GM12878 (cell line): Measurements from ENCODE around the gene ARHGAP26. TPM values are rescaled to one million over a fixed set of nuclear protein-coding genes. Genes with fewer than 3 reads are reported as not detected.
A peak's percentile ranks its signal among the peaks of the same experiment; 100 is the strongest.

Experiments used
- CREB1 ChIP-seq: IDR thresholded peaks from 2 replicates; pipeline ENCODE4 v1.6.1; 2012; ENCODE audit warnings: low read depth, mild to moderate bottlenecking, inconsistent platforms
- E2F4 ChIP-seq: IDR thresholded peaks from 2 replicates; pipeline ENCODE4 v1.6.1; 2012; ENCODE audit warnings: low read depth, low read length, improper control_type of control experiment
- HCFC1 ChIP-seq: fragments of 150-350 bp; IDR thresholded peaks from 2 replicates; pipeline ENCODE4 v1.6.1; 2014; ENCODE audit warnings: low read length
- IKZF1 ChIP-seq: fragments of 450-650 bp; conservative IDR thresholded peaks from 2 replicates; pipeline ENCODE4 v1.6.1; 2017; ENCODE audit warnings: antibody characterized with exemption, mild to moderate bottlenecking
- IRF3 ChIP-seq: fragments of 450-650 bp; IDR thresholded peaks from 2 replicates; pipeline ENCODE4 v1.6.1; 2014; ENCODE audit warnings: mild to moderate bottlenecking
- JUNB ChIP-seq: IDR thresholded peaks from 2 replicates; pipeline ENCODE4 v1.6.1; 2016; ENCODE audit warnings: antibody characterized with exemption, mild to moderate bottlenecking
- KAT2A ChIP-seq: conservative IDR thresholded peaks from 2 replicates; pipeline ENCODE4 v1.6.1; 2011; ENCODE audit warnings: low read depth, low read length; ENCODE audit not compliant: control insufficient read depth
- KLF5 ChIP-seq: fragments of 450-650 bp; IDR thresholded peaks from 2 replicates; pipeline ENCODE4 v1.6.1; 2014; ENCODE audit warnings: mild to moderate bottlenecking; ENCODE audit not compliant: partially characterized antibody
- LARP7 ChIP-seq: fragments of 450-650 bp; IDR thresholded peaks from 2 replicates; pipeline ENCODE4 v1.6.1; 2017; ENCODE audit warnings: mild to moderate bottlenecking
- MEF2A ChIP-seq: IDR thresholded peaks from 2 replicates; pipeline ENCODE4 v1.6.1; 2011; ENCODE audit warnings: low read depth, mild to moderate bottlenecking, low read length, moderate library complexity; ENCODE audit not compliant: insufficient read depth
- MTA3 ChIP-seq: IDR thresholded peaks from 2 replicates; pipeline ENCODE4 v1.6.1; 2012; ENCODE audit warnings: low read length, inconsistent platforms, borderline replicate concordance
- MXI1 ChIP-seq: fragments of 150-350 bp; IDR thresholded peaks from 2 replicates; pipeline ENCODE4 v1.6.1; 2011; ENCODE audit warnings: low read depth, mild to moderate bottlenecking, inconsistent platforms, low read length, improper control_type of control experiment
- NFIC ChIP-seq: IDR thresholded peaks from 2 replicates; pipeline ENCODE4 v1.6.1; 2012; ENCODE audit warnings: low read depth, mild to moderate bottlenecking, inconsistent platforms, low read length, moderate library complexity
- NR2C2 ChIP-seq: IDR thresholded peaks from 2 replicates; pipeline ENCODE4 v1.6.1; 2011; ENCODE audit warnings: borderline replicate concordance, low read depth; ENCODE audit not compliant: control insufficient read depth, insufficient read length
- RELB ChIP-seq: fragments of 450-650 bp; IDR thresholded peaks from 2 replicates; pipeline ENCODE4 v1.6.1; 2017; ENCODE audit warnings: low read depth, mild to moderate bottlenecking, moderate library complexity
- SUZ12 ChIP-seq: fragments of 200-600 bp; sonication (generic); IDR thresholded peaks from one replicate; pipeline ENCODE4 v1.6.1; 2018; ENCODE audit warnings: antibody characterized with exemption, mild to moderate bottlenecking; ENCODE audit not compliant: unreplicated experiment
- ZNF592 ChIP-seq: fragments of 450-650 bp; IDR thresholded peaks from 2 replicates; pipeline ENCODE4 v1.6.1; 2017; ENCODE audit warnings: mild to moderate bottlenecking, moderate library complexity
- ZZZ3 ChIP-seq: IDR thresholded peaks from 2 replicates; pipeline ENCODE4 v1.6.1; 2011; ENCODE audit warnings: low read depth; ENCODE audit not compliant: control insufficient read depth, insufficient read length
- polyA plus RNA-seq, 11 experiments: library from polyadenylated mRNA; depleted of rRNA in 4 of 11; unstranded in 6 of 11; stranded (reverse) in 5 of 11; fragments of >200 nt; fragmentation: Nextera tagmentation in 4 of 11; fragmentation: Illumina TruSeq in 1 of 11; extraction: Ambion mirVana in 4 of 11; extraction: Trizol in 1 of 11; gene quantifications; 1 replicate in 1 of 11; 2 replicates in 10 of 11; pipeline versions ENCODE4 v1.2.1 to v1.2.3, GENCODE V29; 2011 to 2016; ENCODE audit warnings: inconsistent platforms in 2 of 11, missing spikeins in 2 of 11, low read depth in 1 of 11
- total RNA-seq, 4 experiments: library from RNA; depleted of rRNA in 3 of 4; stranded (reverse); fragments of >200 nt in 3 of 4; fragmentation: Illumina TruSeq in 1 of 4; extraction: Trizol in 1 of 4; gene quantifications; 2 replicates each; pipeline versions ENCODE4 v1.2.1 to v1.2.3, GENCODE V29; 2013 to 2021

ARHGAP26 gene
- total and polyA plus RNA-seq, 10 of the 15 experiments (the other 5 are each of a cell fraction or from before 2014, with no cell fraction given), result 9.4 to 41.5 (median 19.3) TPM

GRCh38 chr5:143055596-143056338, 285.6 kb downstream of the ARHGAP26 start (continued):
- TF ChIP-seq IRF3 (no peak), HCFC1 (no peak), MEF2A (no peak), MXI1 (no peak), RELB (no peak), MTA3 (0 out of 2 replicates have a peak, but pooled peaks have one; percentile 34), CREB1 (no peak), IKZF1 (no peak), E2F4 (no peak), KAT2A (no peak), KLF5 (no peak), ZZZ3 (no peak), LARP7 (no peak), ZNF592 (no peak), NFIC (peak; percentile 63; the same call in 1 of the 2 replicates), SUZ12 (no peak), NR2C2 (no peak), JUNB (peak; percentile 22; the same call in 1 of the 2 replicates)
